ENCODE data around the gene INMT. TPM values are rescaled to one million over a fixed set of nuclear protein-coding genes. Genes with fewer than 3 reads are reported as not detected.

The INMT gene
- 0.03 TPM in 1 of 5 replicates, not detected in the others for total RNA-seq (2022; extraction: Qiagen RNA extraction)

DNA sequence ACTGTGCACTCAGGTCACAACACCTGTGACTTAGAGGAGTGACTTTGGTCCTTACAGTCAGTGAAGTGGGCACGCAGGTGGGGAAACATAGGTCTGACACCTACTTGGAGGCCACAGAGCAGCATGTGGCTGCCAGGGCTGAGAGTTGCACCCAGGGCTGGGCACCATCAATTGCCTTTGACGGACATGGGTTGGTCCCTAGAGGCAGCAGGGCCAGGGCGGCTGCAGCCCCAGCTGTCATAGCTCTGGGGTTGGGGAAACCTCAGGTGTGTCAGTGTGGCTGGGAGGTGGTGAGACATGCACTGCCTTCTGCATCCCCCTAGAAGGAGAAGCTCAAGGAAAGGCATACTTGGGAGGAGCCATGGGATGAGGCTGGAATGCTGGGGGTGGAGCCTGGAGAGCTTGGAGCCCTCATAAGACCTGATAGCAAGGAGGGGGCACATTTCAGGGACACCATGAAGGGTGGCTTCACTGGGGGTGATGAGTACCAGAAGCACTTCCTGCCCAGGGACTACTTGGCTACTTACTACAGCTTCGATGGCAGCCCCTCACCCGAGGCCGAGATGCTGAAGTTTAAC, at the start of gene INMT:
INMT (plus strand) TSS at position 440 of the 578 bp plus-strand sequence; CDS start at position 456, 16 bp downstream.

DNA sequence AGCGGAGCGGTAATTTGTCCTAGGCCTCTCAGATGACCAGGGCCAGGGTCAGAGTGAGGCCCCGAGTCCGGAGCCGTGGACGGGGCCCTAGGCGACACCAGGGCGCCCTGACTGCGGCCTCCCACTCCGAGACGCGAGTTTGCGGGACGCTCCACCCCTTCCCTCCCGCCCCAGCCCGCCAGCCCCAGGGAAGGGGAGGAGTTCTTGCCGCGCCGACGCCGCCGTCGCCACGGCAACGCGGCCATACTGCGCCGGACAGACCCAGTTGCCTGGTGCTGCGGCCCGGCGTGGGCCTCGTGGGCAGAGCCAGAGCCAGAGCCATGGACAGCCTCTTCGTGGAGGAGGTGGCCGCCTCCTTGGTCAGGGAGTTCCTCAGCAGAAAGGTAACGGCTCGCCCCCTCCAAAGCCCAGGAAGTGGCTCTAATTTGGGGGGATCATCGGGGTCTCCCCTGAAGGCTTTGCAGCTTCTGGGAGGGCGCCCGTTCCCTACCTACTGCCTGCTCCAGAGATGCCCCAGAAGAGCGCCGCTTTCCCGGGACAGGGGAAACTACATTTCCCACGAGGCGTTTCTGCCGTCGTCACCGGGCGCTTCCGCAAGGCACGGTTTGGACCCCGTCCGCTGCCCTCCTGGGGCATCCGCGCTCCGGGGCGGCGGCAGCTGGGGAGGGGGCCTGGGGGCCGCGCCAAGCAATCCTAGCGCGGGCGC, 19.4 kb downstream of the INMT start, which contains the start of gene MINDY4:
MINDY4 (plus strand) TSS at position 244 of the 706 bp plus-strand sequence; CDS start at position 321, 77 bp downstream.

Other genes starting within 250 kb of the INMT start
- 64.8 to 78.8 TPM (median 70.1 TPM) in 5 replicates for gene GGCT, start 247.3 kb upstream of the INMT start, total RNA-seq (2022; extraction: Qiagen RNA extraction)
- 126 to 171 TPM (median 136 TPM) in 5 replicates for gene GARS1, start 157.3 kb upstream of the INMT start, total RNA-seq (2022; extraction: Qiagen RNA extraction)
- 0.02 to 0.08 TPM in 2 of 5 replicates, not detected in the others for gene CRHR2, start 69.7 kb upstream of the INMT start, total RNA-seq (2022; extraction: Qiagen RNA extraction)
- gene MINDY4, start 19.3 kb downstream of the INMT start, total RNA-seq (2022; extraction: Qiagen RNA extraction) = 2.3 to 2.4 TPM (median 2.3 TPM) in 5 replicates
- 0.33 to 0.53 TPM (median 0.45 TPM) in 5 replicates for gene AQP1, start 159.7 kb downstream of the INMT start, total RNA-seq (2022; extraction: Qiagen RNA extraction)
- gene GHRHR, start 211.8 kb downstream of the INMT start, total RNA-seq (2022; extraction: Qiagen RNA extraction) = 0.10 TPM in 1 of 5 replicates, not detected in the others